Embryonic facial prominence (tissue), 1 donor: ENCODE measurements around the gene TNS1.

Experiments used
- DNase-seq: peaks from one replicate; pipeline ENCODE4 v3.0.0-alpha.2; 2016; ENCODE audit errors: extremely low spot score

TNS1 gene

GRCh38 chr2:217930761-217931563 is 71.8 kb downstream of the TNS1 start:
- DNase-seq: no peak

- DNase-seq: no peak
Observed at GRCh38 chr2:217929757-217930707, 72.8 kb downstream of the TNS1 start.

- DNase-seq: no peak
Observed at GRCh38 chr2:217929272-217929671, 73.5 kb downstream of the TNS1 start.

DNA sequence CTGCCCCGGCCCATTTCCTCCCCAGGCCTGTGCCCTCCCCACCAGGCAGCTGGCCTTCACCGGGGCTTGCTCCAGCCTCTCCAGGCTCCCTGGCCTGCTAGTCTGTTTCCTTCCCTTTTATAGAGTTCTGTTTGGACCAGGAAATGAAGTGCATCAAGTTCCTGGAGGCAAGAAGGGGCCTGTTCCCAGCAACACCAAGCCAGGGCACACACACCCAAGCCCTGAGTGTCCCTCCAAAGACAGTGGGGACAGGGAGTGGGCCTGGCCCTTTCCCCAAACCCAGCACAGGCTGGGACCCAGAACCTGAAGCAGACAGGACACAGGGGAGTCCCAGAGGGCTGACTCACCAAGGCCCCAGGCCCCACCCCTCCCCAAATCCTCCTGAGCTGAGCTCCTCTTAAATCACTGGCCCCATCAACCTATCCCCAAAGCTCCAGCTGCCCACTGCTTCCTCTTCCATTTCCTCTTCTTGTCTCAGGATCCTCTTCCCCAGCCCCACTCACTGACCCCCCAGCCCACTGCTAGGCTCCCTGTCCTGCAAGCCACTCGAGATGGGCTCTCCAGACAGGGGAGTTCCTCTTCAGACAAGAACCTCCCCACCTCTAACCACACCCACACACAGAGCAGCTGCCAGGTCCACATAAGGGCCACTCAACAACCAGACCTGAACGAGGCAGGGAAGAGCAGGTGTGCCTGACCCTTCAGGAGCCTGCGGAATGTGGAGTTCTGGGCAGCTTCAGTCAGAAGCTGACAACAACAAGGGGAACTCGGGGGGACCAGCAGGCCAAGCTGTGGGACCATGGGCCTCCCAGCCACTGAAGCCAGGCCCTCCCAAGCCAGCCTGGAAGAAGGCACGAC is 74.2 kb downstream of the TNS1 start:
- no peak for DNase-seq

DNA sequence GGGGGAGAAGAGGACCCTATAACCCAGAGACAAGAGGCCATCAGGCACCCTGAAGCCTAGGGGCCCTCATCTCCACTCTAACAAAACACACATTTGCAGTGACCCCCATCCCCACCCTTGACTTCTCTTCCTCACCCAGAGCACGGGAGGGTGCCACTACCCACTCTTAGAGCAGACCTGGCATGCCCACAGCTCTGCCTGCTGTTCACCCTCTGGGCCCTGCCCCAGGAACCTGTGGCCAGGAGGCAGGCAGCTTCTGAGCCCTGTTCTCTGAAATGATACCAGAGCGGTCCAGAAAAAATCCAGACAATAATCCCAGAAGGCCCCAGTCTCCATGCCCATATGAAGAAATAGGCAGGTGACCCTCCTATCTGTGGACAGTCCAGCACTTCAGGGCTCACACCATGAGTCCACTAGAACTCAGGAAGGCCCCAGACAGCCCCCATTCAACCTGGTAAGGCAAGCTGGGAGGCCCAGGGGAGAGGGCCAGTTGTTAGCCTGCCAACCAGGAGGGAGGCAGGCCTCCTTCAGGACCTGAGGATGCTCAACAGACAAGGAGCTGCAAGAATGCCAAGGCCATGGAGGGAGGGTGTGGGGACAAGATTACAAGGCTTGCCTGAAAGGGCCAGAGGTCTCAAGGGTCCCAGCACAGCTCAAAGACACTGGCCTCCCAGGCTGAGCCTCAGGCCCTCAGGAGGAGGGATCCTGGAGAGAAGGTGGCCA is 75.0 kb downstream of the TNS1 start:
- no peak for DNase-seq

- DNase-seq: no peak
Observed at GRCh38 chr2:217926801-217927200, 76.0 kb downstream of the TNS1 start.

DNA sequence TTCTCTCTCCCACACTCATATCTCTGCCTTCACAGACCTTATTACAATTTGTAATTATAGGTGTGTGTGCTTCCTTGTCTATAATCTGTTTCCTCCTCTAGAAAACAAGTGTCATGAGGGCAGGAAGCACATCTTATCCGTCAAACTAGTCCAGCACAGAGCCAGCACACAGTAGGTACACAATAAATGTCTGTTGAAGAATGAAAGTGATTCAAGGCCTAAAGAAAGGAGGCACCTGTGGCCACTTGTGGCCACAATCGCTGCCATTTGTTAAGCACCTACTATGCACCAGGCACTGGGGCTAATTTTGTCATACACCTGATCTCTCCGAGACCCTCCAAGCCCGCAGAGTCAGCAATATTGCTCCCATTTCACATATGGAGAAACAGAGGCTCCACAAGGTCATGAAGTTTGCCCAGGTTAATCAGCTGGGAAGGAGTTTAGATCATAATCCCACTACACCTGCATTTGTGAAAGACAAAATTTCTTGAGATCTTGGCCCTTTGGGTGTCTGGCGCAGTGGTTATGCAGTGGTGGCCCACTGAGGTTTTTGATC is 78.4 kb downstream of the TNS1 start:
- DNase-seq: no peak

- DNase-seq: no peak
Observed at GRCh38 chr2:217923007-217923686, 79.6 kb downstream of the TNS1 start.

GRCh38 chr2:217922101-217923006 is 80.4 kb downstream of the TNS1 start:
- no peak for DNase-seq

- DNase-seq: no peak
Observed at GRCh38 chr2:217920879-217921603, 81.8 kb downstream of the TNS1 start.

GRCh38 chr2:217919781-217920351 is 82.9 kb downstream of the TNS1 start:
- DNase-seq: no peak

DNA sequence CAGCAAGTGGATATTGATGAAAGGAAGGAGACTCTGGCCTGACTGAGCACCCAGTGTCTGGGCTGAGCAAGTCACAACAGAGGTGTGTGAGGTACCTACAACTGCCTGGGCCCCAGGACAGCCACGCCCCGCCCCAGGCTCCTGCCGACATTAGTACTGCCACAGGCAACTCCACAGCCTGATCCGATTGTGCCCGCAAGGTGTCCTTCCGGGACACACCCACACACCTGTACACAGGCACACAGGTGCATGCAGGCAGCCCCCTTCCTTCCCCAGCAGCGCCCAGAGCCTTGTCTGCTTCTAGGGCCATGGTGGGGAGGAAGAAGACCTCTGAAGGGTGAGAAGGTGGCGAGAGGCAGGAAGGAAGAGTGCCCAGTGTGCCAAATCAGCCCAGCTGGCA is 83.6 kb downstream of the TNS1 start:
- DNase-seq: no peak

DNA sequence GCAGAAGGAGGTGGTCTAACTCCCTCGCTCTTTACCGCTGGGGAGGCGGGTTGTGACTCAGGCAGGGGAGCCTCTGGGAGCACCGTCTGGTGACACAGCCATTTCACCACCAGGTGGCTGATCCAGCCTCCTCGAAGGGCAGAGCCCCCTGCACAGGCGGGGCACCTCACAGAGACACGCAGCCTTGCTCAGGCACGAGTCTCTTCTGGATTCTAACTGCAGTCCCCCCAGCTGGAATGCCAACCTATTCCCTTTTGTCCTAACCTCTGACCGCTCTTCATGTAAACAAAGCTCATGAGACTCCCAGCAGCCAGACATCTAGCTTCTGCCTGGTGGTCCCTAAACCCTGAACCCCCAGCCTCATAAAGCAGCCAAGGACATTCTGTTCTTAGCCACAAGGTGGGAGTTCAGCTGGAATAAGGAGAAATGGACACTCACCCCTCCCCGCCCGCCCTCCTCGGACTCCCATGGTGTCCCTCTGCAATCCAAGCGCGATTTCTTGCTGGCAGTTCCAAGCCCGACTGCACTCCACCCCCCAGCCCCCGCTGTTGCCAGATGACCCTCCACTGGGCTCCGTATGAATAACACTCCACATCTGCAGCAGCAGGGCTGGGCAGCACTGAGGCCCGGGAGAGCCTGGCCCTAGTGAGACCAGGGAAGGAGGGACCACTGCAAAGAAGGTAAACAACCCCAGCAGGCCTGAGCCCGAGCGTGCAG is 84.3 kb downstream of the TNS1 start:
- DNase-seq: no peak

- no peak for DNase-seq
Observed at GRCh38 chr2:217916504-217917254, 86.1 kb downstream of the TNS1 start.

DNA sequence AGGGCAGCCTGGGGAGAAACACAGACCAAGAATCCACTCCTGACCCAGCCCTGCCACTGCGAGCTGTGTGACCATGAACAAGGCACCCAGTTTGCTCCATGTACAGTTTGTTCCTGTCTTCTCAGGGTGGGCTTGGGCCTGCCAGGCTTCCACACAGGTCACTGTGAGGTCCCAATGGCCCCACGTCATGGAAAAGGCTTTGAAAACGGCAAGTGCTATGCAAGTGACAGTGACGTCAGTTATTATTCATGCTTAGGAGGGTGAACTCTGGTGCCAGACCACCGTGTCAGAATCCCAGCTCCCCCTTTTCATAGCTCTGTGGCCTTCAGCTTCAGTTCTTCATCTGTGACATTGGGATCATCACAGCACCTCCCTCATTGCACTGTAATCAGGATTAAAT is 87.1 kb downstream of the TNS1 start:
- DNase-seq: no peak

DNA sequence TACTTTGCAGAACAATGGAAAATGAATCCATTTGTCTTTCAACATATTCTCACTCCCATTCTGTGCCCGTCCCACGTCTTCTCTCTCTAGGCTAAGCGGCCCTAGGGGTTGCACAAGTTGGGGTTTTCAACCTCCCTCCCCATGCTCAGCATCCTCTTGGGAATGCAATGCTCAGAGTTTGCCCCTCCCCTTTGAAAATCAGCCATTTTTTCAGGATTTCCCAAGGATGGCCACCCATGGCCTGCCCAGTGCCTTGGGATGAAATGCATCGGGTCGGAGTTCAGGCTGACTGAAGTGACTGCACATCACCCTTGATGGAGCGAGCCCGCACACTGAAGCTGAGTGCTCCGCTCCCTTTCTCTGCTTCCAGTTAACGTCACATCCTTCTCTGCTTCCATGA is 87.9 kb downstream of the TNS1 start:
- DNase-seq: no peak

- DNase-seq: no peak
Observed at GRCh38 chr2:217914078-217914477, 88.7 kb downstream of the TNS1 start.
